ENCODE measurements around the gene ADAM12.

GRCh38 chr10:126239844-126240243 is 148.4 kb downstream of the ADAM12 start:
- TF ChIP-seq POLR2A (IDR thresholded peaks at IDR 0.05): no peak
- TF ChIP-seq CTCF (IDR thresholded peaks at IDR 0.05): no peak
- no peak for TF ChIP-seq POLR2AphosphoS5 (IDR thresholded peaks at IDR 0.05; ENCODE audit: insufficient read depth in 1 of 2, low read depth in 1 of 2)
